ENCODE measurements around the gene BPTF.
"Not testable (repeated sequence)": the region's sequence is repeated elsewhere in the genome, so short reads cannot be mapped to it uniquely, and the experiment has no call there.

Gene BPTF

GRCh38 chr17:67810464-67810863, 14.8 kb upstream of the BPTF start:
- H3K27me3 ChIP-seq (ENCODE audit: control insufficient read depth in 1 of 2, insufficient read depth in 1 of 2, low read length in 2 of 2): no peaks in the 10 kb centered on the region
- no peak overlapping the region for H3K27ac ChIP-seq (ENCODE audit: low read length, poor library complexity, severe bottlenecking)
- H3K23ac ChIP-seq (ENCODE audit: low read length in 2 of 2): no peak overlapping the region
- H3K4me1 ChIP-seq (ENCODE audit: control insufficient read depth, insufficient read depth, low read depth, low read length): no peaks in the 10 kb centered on the region
- H3K36me3 ChIP-seq (ENCODE audit: control insufficient read depth in 1 of 2, insufficient read depth in 2 of 2, low read depth in 1 of 2, low read length in 2 of 2): no peaks in the 10 kb centered on the region
- H3K18ac ChIP-seq (ENCODE audit: low read depth in 1 of 2, low read length in 2 of 2): no peak overlapping the region
- WGBS: 55% methylated on average over 1 of the region's 1 CpG
- H2AFZ ChIP-seq (ENCODE audit: low read depth, low read length): no peak overlapping the region
- H3K14ac ChIP-seq (ENCODE audit: low read length in 2 of 2): no peak overlapping the region
- H3K4me2 ChIP-seq (ENCODE audit: low read length, poor library complexity, severe bottlenecking): no peak overlapping the region
- H3K4me3 ChIP-seq (ENCODE audit: insufficient read depth in 1 of 2, low read depth in 1 of 2, low read length in 2 of 2): no peak overlapping the region
- H3K4ac ChIP-seq (ENCODE audit: low read depth in 1 of 2, low read length in 2 of 2): no peak overlapping the region
- no peaks in the 10 kb centered on the region for H3K79me1 ChIP-seq (replicated peaks; ENCODE audit: low read length, poor library complexity, severe bottlenecking)
- no peak overlapping the region for H2BK5ac ChIP-seq (ENCODE audit: low read depth, low read length, poor library complexity, severe bottlenecking)
- no peak overlapping the region for H2BK15ac ChIP-seq (ENCODE audit: low read depth, poor library complexity, severe bottlenecking)
- H4K91ac ChIP-seq (ENCODE audit: low read length): no peak overlapping the region
- DNase-seq: no peak
- H4K8ac ChIP-seq (ENCODE audit: low read length): no peak overlapping the region
- H2BK12ac ChIP-seq (ENCODE audit: low read length in 2 of 2): no peak overlapping the region
- no peak overlapping the region for H2AK5ac ChIP-seq (ENCODE audit: low read length, severe bottlenecking)
- H3K9me3 ChIP-seq (ENCODE audit: control insufficient read depth, low read length): no peaks in the 10 kb centered on the region
- no peak overlapping the region for H2BK120ac ChIP-seq (ENCODE audit: low read depth, low read length)
- no peak overlapping the region for H3K9ac ChIP-seq (ENCODE audit: low read length)

GRCh38 chr17:67812380-67812779, 12.9 kb upstream of the BPTF start:
- not testable (repeated sequence) for H3K9ac ChIP-seq (ENCODE audit: low read length); H3K36me3 ChIP-seq (ENCODE audit: control insufficient read depth in 1 of 2, insufficient read depth in 2 of 2, low read depth in 1 of 2, low read length in 2 of 2); H3K79me1 ChIP-seq (replicated peaks; ENCODE audit: low read length, poor library complexity, severe bottlenecking); H3K4me2 ChIP-seq (ENCODE audit: low read length, poor library complexity, severe bottlenecking); H3K4me1 ChIP-seq (ENCODE audit: control insufficient read depth, insufficient read depth, low read depth, low read length); H3K14ac ChIP-seq (ENCODE audit: low read length in 2 of 2); H3K23ac ChIP-seq (ENCODE audit: low read length in 2 of 2); H2AK5ac ChIP-seq (ENCODE audit: low read length, severe bottlenecking); H3K27ac ChIP-seq (ENCODE audit: low read length, poor library complexity, severe bottlenecking); H3K9me3 ChIP-seq (ENCODE audit: control insufficient read depth, low read length); DNase-seq; H2BK120ac ChIP-seq (ENCODE audit: low read depth, low read length); H2BK5ac ChIP-seq (ENCODE audit: low read depth, low read length, poor library complexity, severe bottlenecking); H3K18ac ChIP-seq (ENCODE audit: low read depth in 1 of 2, low read length in 2 of 2); H3K4ac ChIP-seq (ENCODE audit: low read depth in 1 of 2, low read length in 2 of 2); H3K4me3 ChIP-seq (ENCODE audit: insufficient read depth in 1 of 2, low read depth in 1 of 2, low read length in 2 of 2); H4K8ac ChIP-seq (ENCODE audit: low read length); H2AFZ ChIP-seq (ENCODE audit: low read depth, low read length); H2BK15ac ChIP-seq (ENCODE audit: low read depth, poor library complexity, severe bottlenecking); H4K91ac ChIP-seq (ENCODE audit: low read length); H3K27me3 ChIP-seq (ENCODE audit: control insufficient read depth in 1 of 2, insufficient read depth in 1 of 2, low read length in 2 of 2); H2BK12ac ChIP-seq (ENCODE audit: low read length in 2 of 2)
- 84% methylated on average over 5 of the region's 6 CpGs for WGBS

GRCh38 chr17:67813803-67814180, 11.5 kb upstream of the BPTF start:
- WGBS: 84% methylated on average over 5 of the region's 5 CpGs

GRCh38 chr17:67818110-67819002, 6.9 kb upstream of the BPTF start:
- WGBS: 80% methylated on average over 6 of the region's 7 CpGs
- H2BK5ac ChIP-seq (ENCODE audit: low read depth, low read length, poor library complexity, severe bottlenecking): no peak overlapping the region
- H3K9me3 ChIP-seq (ENCODE audit: control insufficient read depth, low read length): no peaks in the 10 kb centered on the region
- H2BK12ac ChIP-seq (ENCODE audit: low read length in 2 of 2): no peak overlapping the region
- no peak overlapping the region for H3K4me3 ChIP-seq (ENCODE audit: insufficient read depth in 1 of 2, low read depth in 1 of 2, low read length in 2 of 2)
- no peak overlapping the region for H4K91ac ChIP-seq (ENCODE audit: low read length)
- DNase-seq: no peak
- no peak overlapping the region for H2AK5ac ChIP-seq (ENCODE audit: low read length, severe bottlenecking)
- no peak overlapping the region for H2AFZ ChIP-seq (ENCODE audit: low read depth, low read length)
- H3K4me1 ChIP-seq (ENCODE audit: control insufficient read depth, insufficient read depth, low read depth, low read length): peaks cover 2% of the 10 kb centered on the region
- no peak overlapping the region for H3K27ac ChIP-seq (ENCODE audit: low read length, poor library complexity, severe bottlenecking)
- no peak overlapping the region for H3K9ac ChIP-seq (ENCODE audit: low read length)
- H3K14ac ChIP-seq (ENCODE audit: low read length in 2 of 2): no peak overlapping the region
- no peak overlapping the region for H3K4ac ChIP-seq (ENCODE audit: low read depth in 1 of 2, low read length in 2 of 2)
- no peak overlapping the region for H3K23ac ChIP-seq (ENCODE audit: low read length in 2 of 2)
- H2BK15ac ChIP-seq (ENCODE audit: low read depth, poor library complexity, severe bottlenecking): no peak overlapping the region
- H3K27me3 ChIP-seq (ENCODE audit: control insufficient read depth in 1 of 2, insufficient read depth in 1 of 2, low read length in 2 of 2): peaks cover 0 to 3% of the 10 kb centered on the region in 2 experiments
- H2BK120ac ChIP-seq (ENCODE audit: low read depth, low read length): no peak overlapping the region
- no peaks in the 10 kb centered on the region for H3K79me1 ChIP-seq (replicated peaks; ENCODE audit: low read length, poor library complexity, severe bottlenecking)
- no peaks in the 10 kb centered on the region for H3K36me3 ChIP-seq (ENCODE audit: control insufficient read depth in 1 of 2, insufficient read depth in 2 of 2, low read depth in 1 of 2, low read length in 2 of 2)
- no peak overlapping the region for H3K4me2 ChIP-seq (ENCODE audit: low read length, poor library complexity, severe bottlenecking)
- no peak overlapping the region for H3K18ac ChIP-seq (ENCODE audit: low read depth in 1 of 2, low read length in 2 of 2)
- no peak overlapping the region for H4K8ac ChIP-seq (ENCODE audit: low read length)

More at GRCh38 chr17:67813803-67814180, 11.5 kb upstream of the BPTF start:
- DNase-seq: no peak
- Histone ChIP-seq H2BK5ac (ENCODE audit: low read depth, low read length, poor library complexity, severe bottlenecking) (no peak overlapping the region), H3K9ac (ENCODE audit: low read length) (peak overlapping the region; percentile 39), H2BK120ac (ENCODE audit: low read depth, low read length) (no peak overlapping the region), H3K27ac (ENCODE audit: low read length, poor library complexity, severe bottlenecking) (no peak overlapping the region), H3K9me3 (ENCODE audit: control insufficient read depth, low read length) (no peaks in the 10 kb centered on the region), H2BK12ac (ENCODE audit: low read length in 2 of 2) (no peak overlapping the region), H3K27me3 (ENCODE audit: control insufficient read depth in 1 of 2, insufficient read depth in 1 of 2, low read length in 2 of 2) (no peaks in the 10 kb centered on the region), H3K4me3 (ENCODE audit: insufficient read depth in 1 of 2, low read depth in 1 of 2, low read length in 2 of 2) (no peak overlapping the region), H2AFZ (ENCODE audit: low read depth, low read length) (no peak overlapping the region), H3K4ac (ENCODE audit: low read depth in 1 of 2, low read length in 2 of 2) (no peak overlapping the region), H2BK15ac (ENCODE audit: low read depth, poor library complexity, severe bottlenecking) (no peak overlapping the region), H3K23ac (ENCODE audit: low read length in 2 of 2) (no peak overlapping the region), H3K18ac (ENCODE audit: low read depth in 1 of 2, low read length in 2 of 2) (no peak overlapping the region), H3K4me2 (ENCODE audit: low read length, poor library complexity, severe bottlenecking) (no peak overlapping the region), H3K14ac (ENCODE audit: low read length in 2 of 2) (no peak overlapping the region), H3K4me1 (ENCODE audit: control insufficient read depth, insufficient read depth, low read depth, low read length) (peaks cover 2% of the 10 kb centered on the region), H3K79me1 (replicated peaks; ENCODE audit: low read length, poor library complexity, severe bottlenecking) (no peaks in the 10 kb centered on the region), H3K36me3 (ENCODE audit: control insufficient read depth in 1 of 2, insufficient read depth in 2 of 2, low read depth in 1 of 2, low read length in 2 of 2) (no peaks in the 10 kb centered on the region), H4K8ac (ENCODE audit: low read length) (no peak overlapping the region), H4K91ac (ENCODE audit: low read length) (no peak overlapping the region), H2AK5ac (ENCODE audit: low read length, severe bottlenecking) (no peak overlapping the region)

Measured in mesenchymal stem cell (in vitro differentiated cells and primary cell).